ENCODE results near the gene RREB1.

DNA sequence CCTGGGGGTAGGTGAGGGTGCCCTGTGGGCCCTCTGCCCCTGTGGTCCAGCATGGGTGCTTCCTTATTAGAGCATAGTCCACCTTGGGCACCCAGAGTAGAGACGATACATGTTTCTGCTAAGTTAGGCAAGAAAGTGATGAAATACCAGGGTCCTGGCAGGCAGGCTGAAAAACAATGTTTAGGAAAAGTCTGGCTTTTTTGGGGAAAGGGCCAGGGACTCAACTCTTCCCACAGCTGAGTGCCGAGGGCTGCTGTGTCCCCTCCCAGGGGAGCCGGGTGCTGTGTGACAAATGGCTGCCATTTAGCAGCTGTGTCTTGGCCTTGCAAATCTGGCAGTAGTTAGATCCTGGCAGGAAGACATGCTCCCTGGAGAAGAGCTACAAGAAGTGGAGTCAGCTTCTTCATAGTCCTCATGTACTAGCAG, 61.5 kb downstream of the RREB1 start:
- TF ChIP-seq, protein P1, sequence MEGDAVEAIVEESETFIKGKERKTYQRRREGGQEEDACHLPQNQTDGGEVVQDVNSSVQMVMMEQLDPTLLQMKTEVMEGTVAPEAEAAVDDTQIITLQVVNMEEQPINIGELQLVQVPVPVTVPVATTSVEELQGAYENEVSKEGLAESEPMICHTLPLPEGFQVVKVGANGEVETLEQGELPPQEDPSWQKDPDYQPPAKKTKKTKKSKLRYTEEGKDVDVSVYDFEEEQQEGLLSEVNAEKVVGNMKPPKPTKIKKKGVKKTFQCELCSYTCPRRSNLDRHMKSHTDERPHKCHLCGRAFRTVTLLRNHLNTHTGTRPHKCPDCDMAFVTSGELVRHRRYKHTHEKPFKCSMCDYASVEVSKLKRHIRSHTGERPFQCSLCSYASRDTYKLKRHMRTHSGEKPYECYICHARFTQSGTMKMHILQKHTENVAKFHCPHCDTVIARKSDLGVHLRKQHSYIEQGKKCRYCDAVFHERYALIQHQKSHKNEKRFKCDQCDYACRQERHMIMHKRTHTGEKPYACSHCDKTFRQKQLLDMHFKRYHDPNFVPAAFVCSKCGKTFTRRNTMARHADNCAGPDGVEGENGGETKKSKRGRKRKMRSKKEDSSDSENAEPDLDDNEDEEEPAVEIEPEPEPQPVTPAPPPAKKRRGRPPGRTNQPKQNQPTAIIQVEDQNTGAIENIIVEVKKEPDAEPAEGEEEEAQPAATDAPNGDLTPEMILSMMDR (tag by site-specific recombination; IDR thresholded peaks at IDR 0.05): no peak
- TF ChIP-seq ZEB2 (tag by site-specific recombination; IDR thresholded peaks at IDR 0.05): no peak
- TF ChIP-seq ZNF311 (tag by site-specific recombination; IDR thresholded peaks at IDR 0.05; ENCODE audit: borderline replicate concordance): no peak
- TF ChIP-seq ZNF23 (tag by site-specific recombination; IDR thresholded peaks at IDR 0.05; ENCODE audit: borderline replicate concordance): no peak
- TF ChIP-seq, protein P2, sequence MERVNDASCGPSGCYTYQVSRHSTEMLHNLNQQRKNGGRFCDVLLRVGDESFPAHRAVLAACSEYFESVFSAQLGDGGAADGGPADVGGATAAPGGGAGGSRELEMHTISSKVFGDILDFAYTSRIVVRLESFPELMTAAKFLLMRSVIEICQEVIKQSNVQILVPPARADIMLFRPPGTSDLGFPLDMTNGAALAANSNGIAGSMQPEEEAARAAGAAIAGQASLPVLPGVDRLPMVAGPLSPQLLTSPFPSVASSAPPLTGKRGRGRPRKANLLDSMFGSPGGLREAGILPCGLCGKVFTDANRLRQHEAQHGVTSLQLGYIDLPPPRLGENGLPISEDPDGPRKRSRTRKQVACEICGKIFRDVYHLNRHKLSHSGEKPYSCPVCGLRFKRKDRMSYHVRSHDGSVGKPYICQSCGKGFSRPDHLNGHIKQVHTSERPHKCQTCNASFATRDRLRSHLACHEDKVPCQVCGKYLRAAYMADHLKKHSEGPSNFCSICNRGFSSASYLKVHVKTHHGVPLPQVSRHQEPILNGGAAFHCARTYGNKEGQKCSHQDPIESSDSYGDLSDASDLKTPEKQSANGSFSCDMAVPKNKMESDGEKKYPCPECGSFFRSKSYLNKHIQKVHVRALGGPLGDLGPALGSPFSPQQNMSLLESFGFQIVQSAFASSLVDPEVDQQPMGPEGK (tag by site-specific recombination; IDR thresholded peaks at IDR 0.05): no peak
- TF ChIP-seq, protein P3, sequence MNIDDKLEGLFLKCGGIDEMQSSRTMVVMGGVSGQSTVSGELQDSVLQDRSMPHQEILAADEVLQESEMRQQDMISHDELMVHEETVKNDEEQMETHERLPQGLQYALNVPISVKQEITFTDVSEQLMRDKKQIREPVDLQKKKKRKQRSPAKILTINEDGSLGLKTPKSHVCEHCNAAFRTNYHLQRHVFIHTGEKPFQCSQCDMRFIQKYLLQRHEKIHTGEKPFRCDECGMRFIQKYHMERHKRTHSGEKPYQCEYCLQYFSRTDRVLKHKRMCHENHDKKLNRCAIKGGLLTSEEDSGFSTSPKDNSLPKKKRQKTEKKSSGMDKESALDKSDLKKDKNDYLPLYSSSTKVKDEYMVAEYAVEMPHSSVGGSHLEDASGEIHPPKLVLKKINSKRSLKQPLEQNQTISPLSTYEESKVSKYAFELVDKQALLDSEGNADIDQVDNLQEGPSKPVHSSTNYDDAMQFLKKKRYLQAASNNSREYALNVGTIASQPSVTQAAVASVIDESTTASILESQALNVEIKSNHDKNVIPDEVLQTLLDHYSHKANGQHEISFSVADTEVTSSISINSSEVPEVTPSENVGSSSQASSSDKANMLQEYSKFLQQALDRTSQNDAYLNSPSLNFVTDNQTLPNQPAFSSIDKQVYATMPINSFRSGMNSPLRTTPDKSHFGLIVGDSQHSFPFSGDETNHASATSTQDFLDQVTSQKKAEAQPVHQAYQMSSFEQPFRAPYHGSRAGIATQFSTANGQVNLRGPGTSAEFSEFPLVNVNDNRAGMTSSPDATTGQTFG (tag by site-specific recombination; IDR thresholded peaks at IDR 0.05; ENCODE audit: borderline replicate concordance): no peak
- no peak for TF ChIP-seq ZNF140 (tag by site-specific recombination; IDR thresholded peaks at IDR 0.05)
- no peak for TF ChIP-seq ZNF423 (tag by site-specific recombination; IDR thresholded peaks at IDR 0.05)
- TF ChIP-seq ZBTB1 (tag by site-specific recombination; IDR thresholded peaks at IDR 0.05): no peak
- TF ChIP-seq ZNF530 (tag by site-specific recombination; IDR thresholded peaks at IDR 0.05; ENCODE audit: low read depth): no peak
- TF ChIP-seq ZNF335 (tag by site-specific recombination; conservative IDR thresholded peaks at IDR 0.05): no peak
- no peak for TF ChIP-seq ZNF777 (tag by site-specific recombination; IDR thresholded peaks at IDR 0.05; ENCODE audit: borderline replicate concordance)
- TF ChIP-seq ZNF404 (tag by site-specific recombination; IDR thresholded peaks at IDR 0.05): no peak
